Measurements from ENCODE around the gene R3HDM2. TPM values are rescaled to one million over a fixed set of nuclear protein-coding genes. Genes with fewer than 3 reads are reported as not detected.

The R3HDM2 gene
- total and polyA plus RNA-seq, 2 donors (not counting 1 experiment from before 2014, with no cell fraction given) = 104 to 129 TPM

DNA sequence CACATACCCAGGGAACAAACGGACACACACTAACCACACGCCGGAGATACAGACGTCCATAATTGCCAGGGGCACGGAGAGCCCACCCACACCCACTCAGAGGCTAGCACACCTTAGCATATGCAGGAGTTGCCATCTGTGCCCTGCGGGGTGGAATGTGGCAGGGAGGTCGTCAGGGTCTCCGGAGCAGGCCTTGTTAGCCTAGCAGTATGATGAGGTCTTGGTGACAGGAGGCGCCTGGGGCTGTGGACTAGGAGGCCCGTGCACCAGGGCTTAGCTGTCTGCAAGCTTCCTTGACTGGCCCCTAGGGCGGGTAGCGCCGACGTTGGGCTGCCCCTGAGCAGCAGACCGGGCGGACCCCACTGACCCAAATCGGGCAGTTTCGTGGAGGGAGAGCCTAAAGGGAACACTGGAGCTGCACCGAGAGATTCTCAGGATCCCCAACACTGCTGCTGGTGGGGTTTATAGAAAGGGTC lies 189.9 kb downstream of the R3HDM2 start:
- Histone ChIP-seq H3K4me3 (ENCODE audit: control extremely low read depth in 1 of 5, extremely low read depth in 1 of 5, insufficient read depth in 1 of 5, low read depth in 2 of 5, low read length in 4 of 5) (peak overlapping the region; percentile 3 to 79 (median 75)), H4K20me1 (ENCODE audit: control insufficient read depth, insufficient read depth, low read length, poor library complexity, severe bottlenecking) (peaks cover 8% of the 10 kb centered on the region), H3K4me1 (ENCODE audit: control insufficient read depth in 2 of 2, insufficient read depth in 2 of 2, low read length in 2 of 2) (peaks cover 75 to 82% of the 10 kb centered on the region in 2 donors), H3K79me2 (ENCODE audit: control insufficient read depth, insufficient read depth, low read length) (peaks cover 7% of the 10 kb centered on the region), H3K27me3 (replicated peaks in 1 of 4; ENCODE audit: control extremely low read depth in 1 of 4, control insufficient read depth in 3 of 4, insufficient read depth in 4 of 4, low read length in 3 of 4) (peaks cover 0 to 76% (median 32%) of the 10 kb centered on the region in 4 experiments), H3K4me2 (replicated peaks; ENCODE audit: low read depth, low read length, poor library complexity, severe bottlenecking) (peak overlapping the region; percentile 95), H3K36me3 (replicated peaks in 1 of 2; ENCODE audit: control extremely low read depth in 1 of 2, control insufficient read depth in 1 of 2, extremely low read depth in 1 of 2, insufficient read depth in 2 of 2, low read length in 1 of 2) (no peaks in the 10 kb centered on the region), H2AFZ (ENCODE audit: insufficient read depth, low read depth, low read length, poor library complexity, severe bottlenecking) (peak overlapping the region; percentile 78), H3K9me3 (ENCODE audit: control extremely low read depth in 1 of 3, control insufficient read depth in 2 of 3, insufficient read depth in 1 of 3, low read length in 2 of 3) (peaks cover 0 to 24% (median 0%) of the 10 kb centered on the region in 3 donors), H3K9ac (ENCODE audit: low read length) (peak overlapping the region; percentile 74), H3K27ac (ENCODE audit: low read length in 2 of 2) (peak overlapping the region; percentile 70 to 81)
- intact Hi-C loops (cut with micrococcal nuclease) = loop anchor here (1.0 to 5.0 kb wide), 3 partner anchors 129 to 218 kb away; partner anchors contain the start of genes GLI1 and STAT6
- Mint-ChIP-seq H3K27ac (peak overlapping the region; percentile 92), H3K4me1 (peaks cover 76% of the 10 kb centered on the region), H3K9me3 (ENCODE audit: insufficient read depth) (no peaks in the 10 kb centered on the region), H3K27me3 (peaks cover 12% of the 10 kb centered on the region), H3K4me3 (peak overlapping the region; percentile 89)
- ATAC-seq (ENCODE audit: low read depth) (no peak), DNase-seq (no peak)
- ChIA-PET CTCF (interaction anchor here (0.6 to 31.1 kb wide), 7 partner anchors 13 to 160 kb away, joined by 3 to 838 read pairs (median 9); partner anchors contain the start of genes LRP1, NXPH4 and SHMT2), POLR2A (interaction anchor here (0.6 to 11.2 kb wide), 5 partner anchors 11 to 234 kb away, joined by 3 to 110 read pairs (median 18); partner anchors contain the start of genes NXPH4 and SHMT2)
- TF ChIP-seq EZH2 (IDR thresholded peaks at IDR 0.05; ENCODE audit: borderline replicate concordance, insufficient read depth, low read depth, low read length, poor library complexity, severe bottlenecking) = no peak
- TF ChIP-seq, protein P1, sequence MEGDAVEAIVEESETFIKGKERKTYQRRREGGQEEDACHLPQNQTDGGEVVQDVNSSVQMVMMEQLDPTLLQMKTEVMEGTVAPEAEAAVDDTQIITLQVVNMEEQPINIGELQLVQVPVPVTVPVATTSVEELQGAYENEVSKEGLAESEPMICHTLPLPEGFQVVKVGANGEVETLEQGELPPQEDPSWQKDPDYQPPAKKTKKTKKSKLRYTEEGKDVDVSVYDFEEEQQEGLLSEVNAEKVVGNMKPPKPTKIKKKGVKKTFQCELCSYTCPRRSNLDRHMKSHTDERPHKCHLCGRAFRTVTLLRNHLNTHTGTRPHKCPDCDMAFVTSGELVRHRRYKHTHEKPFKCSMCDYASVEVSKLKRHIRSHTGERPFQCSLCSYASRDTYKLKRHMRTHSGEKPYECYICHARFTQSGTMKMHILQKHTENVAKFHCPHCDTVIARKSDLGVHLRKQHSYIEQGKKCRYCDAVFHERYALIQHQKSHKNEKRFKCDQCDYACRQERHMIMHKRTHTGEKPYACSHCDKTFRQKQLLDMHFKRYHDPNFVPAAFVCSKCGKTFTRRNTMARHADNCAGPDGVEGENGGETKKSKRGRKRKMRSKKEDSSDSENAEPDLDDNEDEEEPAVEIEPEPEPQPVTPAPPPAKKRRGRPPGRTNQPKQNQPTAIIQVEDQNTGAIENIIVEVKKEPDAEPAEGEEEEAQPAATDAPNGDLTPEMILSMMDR (IDR thresholded peaks at IDR 0.05) = no peak
- WGBS (ENCODE audit: insufficient coverage) = 7% methylated on average over 15 of the region's 19 CpGs

Data from B cell (primary cell).